ENCODE results near the gene PTPRG.

- no peak for TF ChIP-seq POLR2A (IDR thresholded peaks at IDR 0.05; ENCODE audit: low read length)
- no peak for TF ChIP-seq GATA1 (IDR thresholded peaks at IDR 0.05; ENCODE audit: low read depth, low read length)
Measured at GRCh38 chr3:61826161-61826560, 264.8 kb downstream of the PTPRG start.
